ENCODE measurements around the gene ANKAR. TPM values are rescaled to one million over a fixed set of nuclear protein-coding genes. Genes with fewer than 3 reads are reported as not detected.
"Not testable (repeated sequence)": the region's sequence is repeated elsewhere in the genome, so short reads cannot be mapped to it uniquely, and the experiment has no call there.

Gene ANKAR
- total and polyA plus RNA-seq, 2 of the 8 experiments (the other 6 are each of a cell fraction or from before 2014, with no cell fraction given): 0.56 to 1.7 TPM

DNA sequence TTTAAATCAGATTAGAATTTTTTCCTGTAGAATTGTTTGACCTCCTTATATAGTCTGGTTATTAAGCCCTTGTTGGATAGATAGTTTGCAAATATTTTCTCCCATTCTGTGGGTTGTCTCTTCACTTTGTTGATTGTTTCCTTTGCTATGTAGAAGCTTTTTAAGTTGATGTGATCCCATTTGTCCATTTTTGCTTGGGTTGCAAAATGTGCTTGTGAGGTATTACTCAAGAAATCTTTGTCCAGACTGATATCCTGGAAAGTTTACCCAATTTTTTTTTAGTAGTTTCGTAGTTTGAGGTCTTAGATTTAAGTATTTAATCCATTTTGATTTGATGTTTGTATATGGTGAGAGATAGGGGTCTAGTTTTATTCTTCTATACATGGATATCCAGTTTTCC lies 13.3 kb downstream of the ANKAR start:
- POLR2A ChIA-PET (ENCODE audit: partially characterized antibody); H2BK15ac ChIP-seq (ENCODE audit: low read length): not testable (repeated sequence)

More for the DNA sequence above, 13.3 kb downstream of the ANKAR start:
- H2BK120ac ChIP-seq (replicated peaks; ENCODE audit: low read depth, low read length); H3K36me3 ChIP-seq (ENCODE audit: control insufficient read depth in 2 of 4, insufficient read depth in 4 of 4, low read length in 3 of 4); H2BK20ac ChIP-seq (ENCODE audit: low read length); H3K14ac ChIP-seq (ENCODE audit: insufficient read length); H3K23ac ChIP-seq (ENCODE audit: insufficient read length); H3K4ac ChIP-seq (replicated peaks; ENCODE audit: insufficient read length, low read depth, low read length); H3K23me2 ChIP-seq (ENCODE audit: low read depth, low read length); H3K4me2 ChIP-seq (ENCODE audit: insufficient read depth in 1 of 2, low read depth in 2 of 2, low read length in 2 of 2); H2BK5ac ChIP-seq (ENCODE audit: low read depth, low read length); H3K56ac ChIP-seq (replicated peaks; ENCODE audit: insufficient read length, low read depth, low read length); H2AFZ ChIP-seq (ENCODE audit: low read length); H2BK12ac ChIP-seq (ENCODE audit: low read depth, low read length); H4K8ac ChIP-seq (ENCODE audit: extremely low read depth, insufficient read depth, low read length); H3K27me3 ChIP-seq (replicated peaks in 1 of 4; ENCODE audit: control insufficient read depth in 3 of 4, extremely low read depth in 1 of 4, insufficient read depth in 3 of 4, low read length in 3 of 4); H3K79me1 ChIP-seq (ENCODE audit: low read depth, low read length); H4K20me1 ChIP-seq (replicated peaks in 1 of 2; ENCODE audit: control insufficient read depth in 1 of 2, insufficient read depth in 2 of 2, low read length in 2 of 2); H3K4me3 ChIP-seq (ENCODE audit: extremely low read depth in 1 of 4, insufficient read depth in 2 of 4, low read depth in 3 of 4, low read length in 4 of 4); FAIRE-seq; DNase-seq (ENCODE audit: low read depth in 1 of 2, low spot score in 2 of 2); H3K4me1 ChIP-seq (replicated peaks in 1 of 4; ENCODE audit: control insufficient read depth in 3 of 4, insufficient read depth in 4 of 4, low read length in 3 of 4); H3K27ac ChIP-seq (ENCODE audit: low read depth, low read length); H3K18ac ChIP-seq (ENCODE audit: extremely low read depth, low read length); H4K5ac ChIP-seq (ENCODE audit: insufficient read length, low read depth, low read length); H3K9me3 ChIP-seq (ENCODE audit: insufficient read depth in 2 of 2, low read depth in 1 of 2, low read length in 1 of 2); H3K9ac ChIP-seq (replicated peaks in 1 of 4; ENCODE audit: extremely low read depth in 1 of 4, low read depth in 3 of 4, low read length in 3 of 4); H3K79me2 ChIP-seq (ENCODE audit: control insufficient read depth in 1 of 2, insufficient read depth in 2 of 2, low read length in 2 of 2); H4K91ac ChIP-seq (replicated peaks; ENCODE audit: insufficient read length, low read length); H2AK5ac ChIP-seq (ENCODE audit: low read depth, low read length): not testable (repeated sequence)
- 90% methylated on average over 1 of the region's 1 CpG; no CpG with 5 or more reads in 1 of the 2 experiments for WGBS, 2 experiments (ENCODE audit: extremely low coverage in 1 of 2, insufficient coverage in 1 of 2, insufficient read length in 1 of 2, insufficient replicate concordance in 2 of 2, low coverage in 1 of 2, low lambda C conversion rate in 2 of 2, missing lambda C conversion rate in 1 of 2)
- CTCF ChIA-PET (ENCODE audit: partially characterized antibody): interaction anchor here (0.7 to 1.0 kb wide), 2 partner anchors 9 to 496 kb away, joined by 3 read pairs; no protein-coding TSS in a partner anchor
